ENCODE data around the gene CLEC19A.

GRCh38 chr16:19330841-19331397, 45.4 kb downstream of the CLEC19A start:
- TF ChIP-seq CTCF (IDR thresholded peaks at IDR 0.05; ENCODE audit: low read depth, low read length, poor library complexity, severe bottlenecking) (no peak), EZH2phosphoT487 (IDR thresholded peaks at IDR 0.05; ENCODE audit: borderline replicate concordance, low read length) (no peak)
